ENCODE measurements around the gene PLOD3. TPM values are rescaled to one million over a fixed set of nuclear protein-coding genes. Genes with fewer than 3 reads are reported as not detected.
A peak's percentile ranks its signal among the peaks of the same experiment; 100 is the strongest.

Gene PLOD3
- total and polyA plus RNA-seq, 8 donors: 27.2 to 55.7 (median 38.0) TPM

DNA sequence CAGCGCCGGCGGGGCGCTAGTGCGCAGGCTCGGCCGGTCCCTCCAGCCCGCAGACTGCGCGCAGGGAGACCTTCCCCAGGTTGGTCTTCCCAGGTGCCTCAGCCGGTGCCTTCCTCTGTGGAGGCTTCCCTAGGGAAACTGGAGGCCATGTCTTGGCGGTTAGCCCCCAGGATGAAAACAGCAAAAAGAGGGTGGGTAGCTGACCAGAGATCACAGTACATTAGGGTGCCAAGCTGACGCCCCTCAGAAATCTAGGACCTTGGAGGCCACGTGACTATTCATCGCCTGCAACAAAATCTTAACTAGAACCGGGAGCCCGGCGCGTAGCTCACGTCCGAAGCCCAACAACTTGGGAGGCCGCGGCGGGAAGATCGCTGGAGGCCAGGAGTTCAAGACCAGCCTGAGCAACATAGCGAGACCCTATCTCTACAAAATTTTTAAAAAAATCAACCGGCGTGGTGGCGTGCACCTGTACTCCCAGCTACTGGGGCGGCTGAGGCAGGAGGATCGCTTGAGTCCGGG is 27.8 kb upstream of the PLOD3 start:
- Histone ChIP-seq H3K27me3 (no peaks in the 10 kb centered on the region), H3K36me3 (no peaks in the 10 kb centered on the region), H3K27ac (peak overlapping the region; percentile 69 to 98 (median 90)), H3K4me1 (peaks cover 0 to 16% (median 9%) of the 10 kb centered on the region in 3 donors), H3K4me3 (peak overlapping the region; percentile 75 to 94 (median 79)), H3K9me3 (no peaks in the 10 kb centered on the region)
- ATAC-seq (no peak), FAIRE-seq (no peak), DNase-seq (peak in 1 of 6 donors; percentile 45)
- intact Hi-C loops (cut with DNase I): no loop called here
- TF ChIP-seq, protein P1, sequence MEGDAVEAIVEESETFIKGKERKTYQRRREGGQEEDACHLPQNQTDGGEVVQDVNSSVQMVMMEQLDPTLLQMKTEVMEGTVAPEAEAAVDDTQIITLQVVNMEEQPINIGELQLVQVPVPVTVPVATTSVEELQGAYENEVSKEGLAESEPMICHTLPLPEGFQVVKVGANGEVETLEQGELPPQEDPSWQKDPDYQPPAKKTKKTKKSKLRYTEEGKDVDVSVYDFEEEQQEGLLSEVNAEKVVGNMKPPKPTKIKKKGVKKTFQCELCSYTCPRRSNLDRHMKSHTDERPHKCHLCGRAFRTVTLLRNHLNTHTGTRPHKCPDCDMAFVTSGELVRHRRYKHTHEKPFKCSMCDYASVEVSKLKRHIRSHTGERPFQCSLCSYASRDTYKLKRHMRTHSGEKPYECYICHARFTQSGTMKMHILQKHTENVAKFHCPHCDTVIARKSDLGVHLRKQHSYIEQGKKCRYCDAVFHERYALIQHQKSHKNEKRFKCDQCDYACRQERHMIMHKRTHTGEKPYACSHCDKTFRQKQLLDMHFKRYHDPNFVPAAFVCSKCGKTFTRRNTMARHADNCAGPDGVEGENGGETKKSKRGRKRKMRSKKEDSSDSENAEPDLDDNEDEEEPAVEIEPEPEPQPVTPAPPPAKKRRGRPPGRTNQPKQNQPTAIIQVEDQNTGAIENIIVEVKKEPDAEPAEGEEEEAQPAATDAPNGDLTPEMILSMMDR (IDR thresholded peaks at IDR 0.05): no peak
- 23 to 26% methylated on average over 31 to 32 of the region's 32 CpGs for WGBS, 2 donors

DNA sequence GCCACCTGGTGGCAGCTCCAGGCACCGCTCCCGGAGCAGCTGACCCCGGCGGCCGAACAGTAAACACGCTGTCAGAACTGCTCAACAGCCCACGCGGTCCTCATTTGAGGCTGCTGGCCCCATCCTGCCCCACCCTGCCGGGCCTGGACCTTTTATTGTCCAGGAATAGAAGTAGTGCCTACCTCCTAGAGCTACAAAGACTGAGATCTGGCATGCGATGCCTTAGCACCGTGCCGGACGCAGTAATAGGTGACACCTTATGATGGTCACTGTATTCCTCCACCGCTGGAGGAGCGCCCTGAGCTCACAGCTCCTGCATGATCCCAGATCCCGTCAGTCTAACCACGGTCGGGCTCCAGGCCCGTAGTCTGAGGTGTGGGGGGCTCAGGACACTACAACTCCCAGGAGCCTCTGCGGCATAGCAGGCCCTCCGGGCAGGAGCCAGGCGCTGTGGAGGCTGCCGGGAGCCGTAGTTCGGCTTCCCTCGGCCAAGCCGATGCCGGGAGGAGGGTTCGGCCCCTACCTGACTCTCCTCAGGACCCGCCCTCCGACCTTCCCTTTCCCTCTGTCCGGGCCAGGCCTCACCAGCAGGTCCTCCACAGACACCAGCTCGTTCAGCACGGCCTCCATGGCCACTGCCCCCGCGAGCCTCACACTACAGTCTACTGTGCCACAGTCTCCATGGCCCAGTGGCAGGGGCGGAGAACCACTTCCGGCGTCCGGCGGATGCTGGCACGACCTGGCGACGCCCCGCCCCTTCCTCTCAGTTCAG is 27.2 kb upstream of the PLOD3 start, which contains the start of gene FIS1:
FIS1 (minus strand) TSS at position 707 of the 772 bp plus-strand sequence; CDS start at position 630, 77 bp downstream.
- WGBS, 2 donors: 0% methylated on average over 34 to 45 of the region's 45 CpGs
- peak within 1 kb of the TSS; percentile 69 to 98 (median 90) for H3K27ac ChIP-seq
- no peaks in the 10 kb centered on the region for H3K9me3 ChIP-seq
- ATAC-seq: peak; percentile 95 to 99 (median 96)
- peak; percentile 92 to 98 (median 94) for DNase-seq
- H3K4me1 ChIP-seq: peaks cover 0 to 14% (median 9%) of the 10 kb centered on the region in 3 donors
- no peak for FAIRE-seq
- peak within 1 kb of the TSS; percentile 75 to 94 (median 79) for H3K4me3 ChIP-seq
- H3K36me3 ChIP-seq: peaks cover 0 to 3% (median 0%) of the 10 kb centered on the region in 3 donors
- TF ChIP-seq, protein P1 (IDR thresholded peaks at IDR 0.05): peak; percentile 75 to 93 (median 84)
- intact Hi-C loops (cut with DNase I): no loop called here
- no peaks in the 10 kb centered on the region for H3K27me3 ChIP-seq

GRCh38 chr7:101243646-101244374 is 26.4 kb upstream of the PLOD3 start:
- 19% methylated on average over 28 of the region's 28 CpGs for WGBS, 2 donors
- ATAC-seq (peak in 1 of 4 donors; percentile 0), DNase-seq (peak in 1 of 6 donors; percentile 55), FAIRE-seq (no peak)
- intact Hi-C loops (cut with DNase I): no loop called here
- H3K9me3 ChIP-seq: no peaks in the 10 kb centered on the region
- no peaks in the 10 kb centered on the region for H3K27me3 ChIP-seq
- TF ChIP-seq, protein P1 (IDR thresholded peaks at IDR 0.05): no peak
- peaks cover 0 to 8% (median 0%) of the 10 kb centered on the region in 3 donors for H3K36me3 ChIP-seq
- peak overlapping the region; percentile 75 to 94 (median 79) for H3K4me3 ChIP-seq
- peak overlapping the region; percentile 69 to 98 (median 90) for H3K27ac ChIP-seq
- peaks cover 0 to 14% (median 9%) of the 10 kb centered on the region in 3 donors for H3K4me1 ChIP-seq

- Histone ChIP-seq H3K27ac (no peak overlapping the region), H3K4me1 (peaks cover 0 to 14% (median 9%) of the 10 kb centered on the region in 3 donors), H3K4me3 (no peak overlapping the region), H3K36me3 (peaks cover 0 to 8% (median 0%) of the 10 kb centered on the region in 3 donors), H3K27me3 (no peaks in the 10 kb centered on the region), H3K9me3 (no peaks in the 10 kb centered on the region)
- intact Hi-C loops (cut with DNase I): no loop called here
- DNase-seq (no peak), ATAC-seq (no peak), FAIRE-seq (no peak)
- WGBS, 2 donors: 87 to 90% methylated on average over 16 of the region's 16 CpGs
- TF ChIP-seq, protein P1 (IDR thresholded peaks at IDR 0.05): no peak
Measured at GRCh38 chr7:101241443-101242349, 24.3 kb upstream of the PLOD3 start.
